Neural cell (in vitro differentiated cells): ENCODE data around the gene ARPC4. TPM values are rescaled to one million over a fixed set of nuclear protein-coding genes. Genes with fewer than 3 reads are reported as not detected.
"Not testable (repeated sequence)": the region's sequence is repeated elsewhere in the genome, so short reads cannot be mapped to it uniquely, and the experiment has no call there.

Source experiments
- H2AFZ ChIP-seq: fragments of 200-600, 300-800 bp; sonication (generic), shearing (Covaris generic); 2 replicates; pipeline ENCODE4 v1.6.0; 2014; ENCODE audit warnings: low read depth, mild to moderate bottlenecking, antibody characterized with exemption, low read length, moderate library complexity
- H3F3A ChIP-seq: fragments of 200-600 bp; shearing (Covaris generic); 2 replicates; pipeline ENCODE4 v1.6.1; 2016; ENCODE audit warnings: mild to moderate bottlenecking, moderate library complexity, mixed read lengths, antibody characterized with exemption, low read length; ENCODE audit not compliant: insufficient read depth, poor library complexity, severe bottlenecking
- H3K27ac ChIP-seq: fragments of 200-600, 300-800 bp; sonication (generic), shearing (Covaris generic); 2 replicates; pipeline ENCODE4 v1.5.1; 2014; ENCODE audit warnings: mild to moderate bottlenecking, low read length, moderate library complexity
- H3K27me3 ChIP-seq: fragments of 300-800, 200-600 bp; sonication (generic), shearing (Covaris generic); 2 replicates; pipeline ENCODE4 v1.6.0; 2014; ENCODE audit warnings: mild to moderate bottlenecking, low read depth, low read length, moderate library complexity; ENCODE audit not compliant: insufficient read depth
- H3K36me3 ChIP-seq: fragments of 300-800, 200-600 bp; sonication (generic), shearing (Covaris generic); 2 replicates; pipeline ENCODE4 v1.5.1; 2014; ENCODE audit warnings: mild to moderate bottlenecking, antibody characterized with exemption, low read length, moderate library complexity; ENCODE audit not compliant: insufficient read depth
- H3K4me2 ChIP-seq: fragments of 300-800, 200-600 bp; sonication (generic), shearing (Covaris generic); 2 replicates; pipeline ENCODE4 v1.6.0; 2014; ENCODE audit warnings: mild to moderate bottlenecking, low read length
- H3K4me3 ChIP-seq: fragments of 300-800, 200-600 bp; sonication (generic), shearing (Covaris generic); 2 replicates; pipeline ENCODE4 v1.5.1; 2014; ENCODE audit warnings: mild to moderate bottlenecking, low read length, moderate library complexity
- H3K79me2 ChIP-seq: fragments of 200-600 bp; shearing (Covaris generic); replicated peaks from 2 replicates; pipeline ENCODE4 v1.6.0; 2014; ENCODE audit warnings: mild to moderate bottlenecking, low read length, moderate library complexity; ENCODE audit not compliant: insufficient read depth
- H3K9ac ChIP-seq: fragments of 300-800, 200-600 bp; sonication (generic), shearing (Covaris generic); 2 replicates; pipeline ENCODE4 v1.6.1; 2016; ENCODE audit warnings: mild to moderate bottlenecking, low read length, mixed read lengths
- H3K9me2 ChIP-seq: fragments of 200-600 bp; shearing (Covaris generic); 2 replicates; pipeline ENCODE4 v1.6.1; 2016; ENCODE audit warnings: mild to moderate bottlenecking, low read length, mixed read lengths; ENCODE audit not compliant: insufficient read depth
- H3K9me3 ChIP-seq: fragments of 200-600, 300-800 bp; sonication (generic), shearing (Covaris generic); 2 replicates; pipeline ENCODE4 v1.6.1; 2016; ENCODE audit warnings: mild to moderate bottlenecking, mixed run types, low read length, moderate library complexity, mixed read lengths
- H4K20me1 ChIP-seq: fragments of 200-600 bp; shearing (Covaris generic); 2 replicates; pipeline ENCODE4 v1.6.1; 2016; ENCODE audit warnings: mild to moderate bottlenecking, mixed run types; ENCODE audit not compliant: insufficient read depth
- CTCF ChIP-seq: fragments of 450-650 bp; IDR thresholded peaks from 2 replicates; pipeline ENCODE4 v1.5.1; 2014; ENCODE audit warnings: antibody characterized with exemption, mild to moderate bottlenecking, moderate library complexity; ENCODE audit not compliant: poor library complexity, severe bottlenecking
- EP300 ChIP-seq: fragments of 450-650 bp; conservative IDR thresholded peaks from 2 replicates; pipeline ENCODE4 v1.6.1; 2014; ENCODE audit warnings: antibody characterized with exemption, mild to moderate bottlenecking, moderate library complexity; ENCODE audit not compliant: poor library complexity, severe bottlenecking
- EZH2 ChIP-seq: fragments of 200-600, 300-800 bp; shearing (Covaris generic), sonication (generic); IDR thresholded peaks from 2 replicates; pipeline ENCODE4 v1.6.1; 2014; ENCODE audit warnings: antibody characterized with exemption, low read length, borderline replicate concordance, mild to moderate bottlenecking; ENCODE audit not compliant: insufficient read depth, poor library complexity, severe bottlenecking
- MXI1 ChIP-seq: fragments of 450-650 bp; conservative IDR thresholded peaks from 2 replicates; pipeline ENCODE4 v1.6.1; 2014; ENCODE audit warnings: antibody characterized with exemption, mild to moderate bottlenecking; ENCODE audit not compliant: poor library complexity, severe bottlenecking
- POLR2AphosphoS5 ChIP-seq: IDR thresholded peaks from 2 replicates; pipeline ENCODE4 v1.6.1; 2012
- RAD21 ChIP-seq: fragments of 450-650 bp; conservative IDR thresholded peaks from 2 replicates; pipeline ENCODE4 v1.6.1; 2014; ENCODE audit warnings: antibody characterized with exemption, mild to moderate bottlenecking, moderate library complexity
- REST ChIP-seq: IDR thresholded peaks from 2 replicates; pipeline ENCODE4 v1.6.1; 2012; ENCODE audit warnings: borderline replicate concordance
- SMC3 ChIP-seq: fragments of 450-650 bp; conservative IDR thresholded peaks from 2 replicates; pipeline ENCODE4 v1.6.1; 2014; ENCODE audit warnings: antibody characterized with exemption, mild to moderate bottlenecking, moderate library complexity; ENCODE audit not compliant: poor library complexity
- TAF1 ChIP-seq: IDR thresholded peaks from 2 replicates; pipeline ENCODE4 v1.6.1; 2012; ENCODE audit warnings: low read depth
- polyA plus RNA-seq: library from polyadenylated mRNA; depleted of rRNA; stranded (reverse); fragments of >200 nt; gene quantifications from 2 replicates; pipeline ENCODE4 v1.2.3, GENCODE V29; 2014

ARPC4 gene
- polyA plus RNA-seq, 1 donor from 2014 or later, result 179 TPM

- no peaks in the 10 kb centered on the region for H3K36me3 ChIP-seq
Observed at GRCh38 chr3:9852528-9852927, 59.6 kb downstream of the ARPC4 start.

GRCh38 chr3:9854291-9854940, 61.5 kb downstream of the ARPC4 start:
- not testable (repeated sequence) for H3K9me2 ChIP-seq, H3K36me3 ChIP-seq, H2AFZ ChIP-seq, H3K27ac ChIP-seq, H3K4me3 ChIP-seq, H3K79me2 ChIP-seq, H3K9ac ChIP-seq, H3K27me3 ChIP-seq, H4K20me1 ChIP-seq, H3F3A ChIP-seq, H3K4me2 ChIP-seq, H3K9me3 ChIP-seq

More at GRCh38 chr3:9852528-9852927, 59.6 kb downstream of the ARPC4 start:
- Histone ChIP-seq H3K9me2 (no peaks in the 10 kb centered on the region), H3K9ac (no peak overlapping the region), H3K27ac (no peak overlapping the region), H3K79me2 (no peaks in the 10 kb centered on the region), H4K20me1 (no peaks in the 10 kb centered on the region), H3K4me3 (no peak overlapping the region), H3K4me2 (no peak overlapping the region), H3F3A (no peaks in the 10 kb centered on the region), H3K27me3 (no peaks in the 10 kb centered on the region), H3K9me3 (no peaks in the 10 kb centered on the region), H2AFZ (no peak overlapping the region)
- no peak for TF ChIP-seq TAF1
- no peak for TF ChIP-seq MXI1
- TF ChIP-seq SMC3, result no peak
- TF ChIP-seq CTCF, result no peak
- TF ChIP-seq EZH2, result no peak
- no peak for TF ChIP-seq RAD21
- TF ChIP-seq REST, result no peak
- no peak for TF ChIP-seq EP300

- Histone ChIP-seq H3K4me3 (no peak overlapping the region), H3K27ac (no peak overlapping the region), H3K9me2 (no peaks in the 10 kb centered on the region), H3K9ac (no peak overlapping the region), H2AFZ (no peak overlapping the region), H3K79me2 (no peaks in the 10 kb centered on the region), H4K20me1 (no peaks in the 10 kb centered on the region), H3K27me3 (no peaks in the 10 kb centered on the region), H3F3A (no peaks in the 10 kb centered on the region), H3K9me3 (no peaks in the 10 kb centered on the region), H3K36me3 (no peaks in the 10 kb centered on the region), H3K4me2 (no peak overlapping the region)
- TF ChIP-seq POLR2AphosphoS5 (no peak), SMC3 (no peak), REST (no peak), EZH2 (no peak), RAD21 (no peak), CTCF (no peak), TAF1 (no peak), EP300 (no peak), MXI1 (no peak)
Observed at GRCh38 chr3:9855594-9855993, 62.7 kb downstream of the ARPC4 start.
